ENCODE measurements around the gene CHRNB1.

DNA sequence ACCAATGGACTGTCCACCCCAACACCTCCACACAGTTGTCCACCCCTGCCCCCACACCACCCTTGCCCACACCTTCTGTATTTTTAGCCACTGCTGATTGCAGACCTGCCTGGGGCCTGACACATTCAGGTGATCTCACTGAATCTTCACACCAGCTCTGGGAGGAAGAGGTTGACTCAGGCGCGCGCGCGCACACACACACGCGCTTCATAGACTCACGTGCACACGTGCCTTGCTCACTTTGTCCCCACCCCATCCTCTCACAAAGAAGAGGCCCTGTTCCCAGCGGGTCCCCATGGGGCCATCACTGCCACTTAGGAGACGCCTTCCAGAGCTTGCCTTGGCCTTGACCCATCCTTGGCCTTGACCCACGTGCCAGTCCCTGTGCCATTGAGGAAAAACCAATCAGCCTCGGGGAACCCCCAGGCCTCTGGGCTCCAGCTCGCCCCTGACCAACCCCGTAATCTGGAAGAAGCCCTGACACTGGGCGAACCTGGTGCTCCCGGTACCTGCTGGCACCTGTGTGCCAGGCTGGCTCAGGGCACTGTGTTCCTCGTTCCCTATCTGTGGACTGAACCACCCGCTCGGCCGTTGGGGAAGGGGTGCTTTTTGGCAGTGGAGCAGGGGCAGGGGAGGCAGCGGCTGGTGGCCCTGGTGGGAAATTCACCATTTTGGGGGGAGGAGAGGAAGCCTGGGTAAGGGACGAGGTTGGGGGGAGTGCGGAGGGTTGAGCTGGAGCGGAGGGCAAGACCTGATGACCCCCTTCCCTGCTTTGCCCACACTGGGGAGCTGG is 34.0 kb upstream of the CHRNB1 start:
- TF ChIP-seq, protein P1, sequence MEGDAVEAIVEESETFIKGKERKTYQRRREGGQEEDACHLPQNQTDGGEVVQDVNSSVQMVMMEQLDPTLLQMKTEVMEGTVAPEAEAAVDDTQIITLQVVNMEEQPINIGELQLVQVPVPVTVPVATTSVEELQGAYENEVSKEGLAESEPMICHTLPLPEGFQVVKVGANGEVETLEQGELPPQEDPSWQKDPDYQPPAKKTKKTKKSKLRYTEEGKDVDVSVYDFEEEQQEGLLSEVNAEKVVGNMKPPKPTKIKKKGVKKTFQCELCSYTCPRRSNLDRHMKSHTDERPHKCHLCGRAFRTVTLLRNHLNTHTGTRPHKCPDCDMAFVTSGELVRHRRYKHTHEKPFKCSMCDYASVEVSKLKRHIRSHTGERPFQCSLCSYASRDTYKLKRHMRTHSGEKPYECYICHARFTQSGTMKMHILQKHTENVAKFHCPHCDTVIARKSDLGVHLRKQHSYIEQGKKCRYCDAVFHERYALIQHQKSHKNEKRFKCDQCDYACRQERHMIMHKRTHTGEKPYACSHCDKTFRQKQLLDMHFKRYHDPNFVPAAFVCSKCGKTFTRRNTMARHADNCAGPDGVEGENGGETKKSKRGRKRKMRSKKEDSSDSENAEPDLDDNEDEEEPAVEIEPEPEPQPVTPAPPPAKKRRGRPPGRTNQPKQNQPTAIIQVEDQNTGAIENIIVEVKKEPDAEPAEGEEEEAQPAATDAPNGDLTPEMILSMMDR (conservative IDR thresholded peaks at IDR 0.05), result no peak
- TF ChIP-seq ZFX (IDR thresholded peaks at IDR 0.05), result no peak

Data from C4-2B (cell line).